ENCODE data around the gene OSBP2. TPM values are rescaled to one million over a fixed set of nuclear protein-coding genes. Genes with fewer than 3 reads are reported as not detected.

OSBP2 gene
- polyA plus RNA-seq, 1 donor (not counting 4 experiments of a cell fraction or from before 2014, with no cell fraction given), result 3.0 TPM

DNA sequence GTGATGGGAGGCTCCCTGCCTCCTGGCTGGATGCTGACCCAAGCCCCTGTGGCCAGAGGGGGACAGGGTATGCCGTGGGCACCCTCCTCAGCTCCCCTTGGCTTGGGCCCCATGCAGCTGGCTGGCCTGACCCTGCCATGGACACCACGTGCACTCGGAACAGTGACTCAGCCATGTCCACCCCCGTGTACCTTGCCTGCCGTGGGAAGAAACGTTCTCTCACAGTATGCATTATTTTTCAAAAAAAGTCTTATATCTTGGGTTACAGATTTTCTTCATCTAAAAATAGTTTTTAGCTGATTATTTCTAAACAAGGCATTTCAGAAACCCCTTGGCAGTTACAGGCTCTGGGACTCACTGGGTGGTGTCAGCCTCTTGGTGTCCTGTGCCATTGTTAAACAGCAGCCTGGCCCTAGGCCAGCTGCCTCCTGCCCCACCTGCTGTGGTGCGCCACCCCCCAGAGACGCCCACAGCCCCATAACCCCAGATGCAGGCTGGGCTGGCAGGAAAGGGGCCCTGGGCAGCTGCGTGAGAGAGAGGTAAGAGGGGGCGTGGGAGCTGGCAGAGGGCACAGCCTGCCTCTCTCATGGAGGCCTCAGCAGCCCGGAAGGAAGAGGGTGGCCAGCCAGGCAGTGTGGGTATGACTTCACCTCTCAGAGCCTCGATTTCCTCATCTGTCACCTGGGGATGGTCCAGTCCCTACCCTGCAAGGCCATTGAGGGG, 174.2 kb downstream of the OSBP2 start:
- Histone ChIP-seq H3K27ac (ENCODE audit: control insufficient read depth, insufficient read depth, low read length) (no peak overlapping the region), H3K27me3 (ENCODE audit: control insufficient read depth, extremely low read depth, insufficient read depth, low read length) (no peaks in the 10 kb centered on the region), H3K4me2 (ENCODE audit: control insufficient read depth, extremely low read depth, insufficient read depth, low read depth, low read length) (no peak overlapping the region), H3K79me2 (ENCODE audit: control insufficient read depth, insufficient read depth, low read length) (no peaks in the 10 kb centered on the region), H3K9me1 (ENCODE audit: control insufficient read depth, extremely low read depth, insufficient read depth, low read length) (no peaks in the 10 kb centered on the region), H4K20me1 (ENCODE audit: control insufficient read depth, extremely low read depth, insufficient read depth, low read length) (peaks cover 2% of the 10 kb centered on the region), H3K4me1 (ENCODE audit: control insufficient read depth, extremely low read depth, insufficient read depth, low read length) (no peaks in the 10 kb centered on the region), H3K9me3 (ENCODE audit: control insufficient read depth, low read depth, low read length) (no peaks in the 10 kb centered on the region), H3K9ac (ENCODE audit: control insufficient read depth, extremely low read depth, insufficient read depth, low read length) (no peak overlapping the region), H3K36me3 (ENCODE audit: control insufficient read depth in 2 of 2, extremely low read depth in 1 of 2, insufficient read depth in 2 of 2, low read length in 2 of 2) (peaks cover 0 to 18% of the 10 kb centered on the region in 2 experiments), H3K4me3 (ENCODE audit: control insufficient read depth in 2 of 3, extremely low read depth in 1 of 3, insufficient read depth in 2 of 3, low read depth in 1 of 3, low read length in 3 of 3) (no peak overlapping the region), H2AFZ (ENCODE audit: control insufficient read depth, low read length) (no peak overlapping the region)
- DNase-seq (ENCODE audit: low read depth, low spot score), result no peak
- no peak for FAIRE-seq
- dilution Hi-C loops (cut with MboI; ENCODE audit: extremely low pct_ligation_motif_present, low sequenced_read_pairs), result no loop called here
- no peak for TF ChIP-seq EZH2 (IDR thresholded peaks at IDR 0.05; ENCODE audit: low read length)
- TF ChIP-seq, protein P1, sequence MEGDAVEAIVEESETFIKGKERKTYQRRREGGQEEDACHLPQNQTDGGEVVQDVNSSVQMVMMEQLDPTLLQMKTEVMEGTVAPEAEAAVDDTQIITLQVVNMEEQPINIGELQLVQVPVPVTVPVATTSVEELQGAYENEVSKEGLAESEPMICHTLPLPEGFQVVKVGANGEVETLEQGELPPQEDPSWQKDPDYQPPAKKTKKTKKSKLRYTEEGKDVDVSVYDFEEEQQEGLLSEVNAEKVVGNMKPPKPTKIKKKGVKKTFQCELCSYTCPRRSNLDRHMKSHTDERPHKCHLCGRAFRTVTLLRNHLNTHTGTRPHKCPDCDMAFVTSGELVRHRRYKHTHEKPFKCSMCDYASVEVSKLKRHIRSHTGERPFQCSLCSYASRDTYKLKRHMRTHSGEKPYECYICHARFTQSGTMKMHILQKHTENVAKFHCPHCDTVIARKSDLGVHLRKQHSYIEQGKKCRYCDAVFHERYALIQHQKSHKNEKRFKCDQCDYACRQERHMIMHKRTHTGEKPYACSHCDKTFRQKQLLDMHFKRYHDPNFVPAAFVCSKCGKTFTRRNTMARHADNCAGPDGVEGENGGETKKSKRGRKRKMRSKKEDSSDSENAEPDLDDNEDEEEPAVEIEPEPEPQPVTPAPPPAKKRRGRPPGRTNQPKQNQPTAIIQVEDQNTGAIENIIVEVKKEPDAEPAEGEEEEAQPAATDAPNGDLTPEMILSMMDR (optimal IDR thresholded peaks at IDR 0.05 in 1 of 3, IDR thresholded peaks at IDR 0.05 in 1 of 3, conservative IDR thresholded peaks at IDR 0.05 in 1 of 3; ENCODE audit: extremely low read depth in 1 of 3, insufficient read depth in 2 of 3, low read length in 3 of 3), result no peak

DNA sequence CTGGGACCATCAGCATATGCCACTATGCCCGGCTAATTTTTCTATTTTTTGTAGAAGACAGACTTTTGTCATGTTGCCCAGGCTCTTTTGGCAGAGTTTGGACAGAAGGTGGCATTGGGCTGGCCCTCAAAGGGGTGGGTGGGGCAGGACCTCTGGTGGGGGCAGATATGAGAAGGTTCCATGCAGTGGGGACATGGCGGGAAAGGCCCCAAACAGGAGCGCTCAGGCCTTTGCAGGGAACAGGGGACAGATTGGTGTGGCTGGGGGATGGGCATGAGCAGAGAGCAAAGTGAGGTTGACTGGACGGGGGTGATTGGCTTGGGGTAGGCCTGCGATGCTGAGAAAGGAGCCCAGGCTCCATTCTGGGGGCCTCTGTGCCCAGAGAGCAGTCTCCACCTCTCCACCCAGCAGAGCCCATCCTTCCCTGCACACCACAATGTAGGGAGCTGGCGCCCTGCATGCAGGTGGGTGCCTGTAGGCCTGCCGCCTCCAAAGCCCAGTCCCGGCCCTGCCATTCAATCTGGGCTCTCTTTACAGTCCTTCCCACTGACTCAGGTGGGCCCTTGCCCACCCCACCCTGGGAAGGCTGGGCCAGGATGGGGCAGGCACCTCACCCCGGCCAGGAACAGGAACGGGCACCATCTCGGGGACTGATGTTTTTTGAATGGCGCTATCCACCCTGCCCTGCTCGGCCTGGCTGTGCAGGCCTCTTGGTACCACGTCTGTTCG, 175.2 kb downstream of the OSBP2 start:
- FAIRE-seq (no peak), DNase-seq (ENCODE audit: low read depth, low spot score) (no peak)
- Histone ChIP-seq H3K36me3 (ENCODE audit: control insufficient read depth in 2 of 2, extremely low read depth in 1 of 2, insufficient read depth in 2 of 2, low read length in 2 of 2) (peaks cover 0 to 18% of the 10 kb centered on the region in 2 experiments), H4K20me1 (ENCODE audit: control insufficient read depth, extremely low read depth, insufficient read depth, low read length) (peaks cover 2% of the 10 kb centered on the region), H2AFZ (ENCODE audit: control insufficient read depth, low read length) (no peak overlapping the region), H3K4me2 (ENCODE audit: control insufficient read depth, extremely low read depth, insufficient read depth, low read depth, low read length) (no peak overlapping the region), H3K9me3 (ENCODE audit: control insufficient read depth, low read depth, low read length) (no peaks in the 10 kb centered on the region), H3K79me2 (ENCODE audit: control insufficient read depth, insufficient read depth, low read length) (no peaks in the 10 kb centered on the region), H3K9ac (ENCODE audit: control insufficient read depth, extremely low read depth, insufficient read depth, low read length) (no peak overlapping the region), H3K27ac (ENCODE audit: control insufficient read depth, insufficient read depth, low read length) (no peak overlapping the region), H3K9me1 (ENCODE audit: control insufficient read depth, extremely low read depth, insufficient read depth, low read length) (no peaks in the 10 kb centered on the region), H3K4me3 (ENCODE audit: control insufficient read depth in 2 of 3, extremely low read depth in 1 of 3, insufficient read depth in 2 of 3, low read depth in 1 of 3, low read length in 3 of 3) (no peak overlapping the region), H3K4me1 (ENCODE audit: control insufficient read depth, extremely low read depth, insufficient read depth, low read length) (no peaks in the 10 kb centered on the region), H3K27me3 (ENCODE audit: control insufficient read depth, extremely low read depth, insufficient read depth, low read length) (no peaks in the 10 kb centered on the region)
- dilution Hi-C loops (cut with MboI; ENCODE audit: extremely low pct_ligation_motif_present, low sequenced_read_pairs), result no loop called here
- TF ChIP-seq, protein P1 (optimal IDR thresholded peaks at IDR 0.05 in 1 of 3, IDR thresholded peaks at IDR 0.05 in 1 of 3, conservative IDR thresholded peaks at IDR 0.05 in 1 of 3; ENCODE audit: extremely low read depth in 1 of 3, insufficient read depth in 2 of 3, low read length in 3 of 3), result no peak
- TF ChIP-seq EZH2 (IDR thresholded peaks at IDR 0.05; ENCODE audit: low read length), result no peak

All from keratinocyte (primary cell).